HPDE6-E6E7 (cell line): Measurements from ENCODE around the gene ZNF223.

Experiments used
- DNase-seq: peaks from one replicate; pipeline ENCODE4 v3.0.0; 2011; ENCODE audit warnings: missing footprints; ENCODE audit errors: extremely low spot score

Gene ZNF223

GRCh38 chr19:44071824-44072542 is 20.1 kb downstream of the ZNF223 start, which contains the start of gene ZNF284:
Gene ZNF284, plus strand, starts transcription at chr19:44072159. Its CDS starts 4,231 bp downstream, at chr19:44076390.
- peak; percentile 94 for DNase-seq

- no peak for DNase-seq
These were observed 20.9 kb downstream of the ZNF223 start for GRCh38 chr19:44072543-44073401.

- DNase-seq: no peak
These were observed 24.5 kb downstream of the ZNF223 start for GRCh38 chr19:44076325-44076724.

- no peak for DNase-seq
These were observed 40.3 kb downstream of the ZNF223 start for GRCh38 chr19:44092108-44092507.

- peak; percentile 92 for DNase-seq
These were observed 42.3 kb downstream of the ZNF223 start, which contains the start of gene ZNF224 for GRCh38 chr19:44093931-44094765. Gene ZNF224, plus strand, starts transcription at chr19:44094361. Its CDS starts 3,513 bp downstream, at chr19:44097874.

GRCh38 chr19:44107751-44108150 is 55.9 kb downstream of the ZNF223 start:
- DNase-seq: no peak

- no peak for DNase-seq
These were observed 57.6 kb downstream of the ZNF223 start for GRCh38 chr19:44109458-44109857.

GRCh38 chr19:44111910-44112463 is 60.2 kb downstream of the ZNF223 start:
- DNase-seq: peak; percentile 36

- no peak for DNase-seq
These were observed 60.9 kb downstream of the ZNF223 start for GRCh38 chr19:44112802-44113137.

GRCh38 chr19:44113138-44113783 is 61.4 kb downstream of the ZNF223 start, which contains the start of gene ZNF225:
Gene ZNF225, plus strand, starts transcription at chr19:44113399. Its CDS starts 2,429 bp downstream, at chr19:44115828.
- peak; percentile 94 for DNase-seq

GRCh38 chr19:44113784-44114390 is 62.1 kb downstream of the ZNF223 start:
- DNase-seq: no peak
